ENCODE results near the gene ISL1. TPM values are rescaled to one million over a fixed set of nuclear protein-coding genes. Genes with fewer than 3 reads are reported as not detected.
A peak's percentile ranks its signal among the peaks of the same experiment; 100 is the strongest.

Gene ISL1
- total RNA-seq (ENCODE audit: low replicate concordance), result not detected in 2 replicates

- H3K4me3 Mint-ChIP-seq, result peak within 1 kb of the TSS; percentile 79
- no peaks in the 10 kb centered on the region for H3K36me3 ChIP-seq
- no peak within 1 kb of the TSS for H3K27ac ChIP-seq
- H3K27me3 ChIP-seq, result peaks cover 99% of the 10 kb centered on the region
- H3K27me3 Mint-ChIP-seq (ENCODE audit: insufficient read depth, low read depth), result peaks cover 97% of the 10 kb centered on the region
- H4K20me1 ChIP-seq (ENCODE audit: low read depth), result peaks cover 90% of the 10 kb centered on the region
- DNase-seq (ENCODE audit: low spot score), result peak; percentile 97
- no peaks in the 10 kb centered on the region for H3K9me3 Mint-ChIP-seq
- H3K4me2 ChIP-seq, result peak within 1 kb of the TSS; percentile 96
- no peak within 1 kb of the TSS for H3K27ac Mint-ChIP-seq
- H3K4me1 ChIP-seq, result peaks cover 23% of the 10 kb centered on the region
- no peaks in the 10 kb centered on the region for H3K79me2 ChIP-seq (ENCODE audit: low read depth)
- peaks cover 47% of the 10 kb centered on the region for H3F3A ChIP-seq (ENCODE audit: low read depth)
- H3K4me3 ChIP-seq, result peak within 1 kb of the TSS; percentile 68
- peak within 1 kb of the TSS; percentile 90 for H2AFZ ChIP-seq (replicated peaks)
- no peaks in the 10 kb centered on the region for H3K36me3 Mint-ChIP-seq
- TF ChIP-seq EZH2 (IDR thresholded peaks at IDR 0.05) (peak; percentile 41), CTCF (IDR thresholded peaks at IDR 0.05) (no peak), EZH2phosphoT487 (IDR thresholded peaks at IDR 0.05) (no peak)
- H3K4me1 Mint-ChIP-seq, result peaks cover 23% of the 10 kb centered on the region
- H3K9me3 ChIP-seq (ENCODE audit: low read depth), result no peaks in the 10 kb centered on the region
- no peak within 1 kb of the TSS for H3K9ac ChIP-seq
Observed at GRCh38 chr5:51383131-51384121, at the start of gene ISL1. Gene ISL1, plus strand, starts transcription at chr5:51383448. Its CDS starts 224 bp downstream, at chr5:51383672.

GRCh38 chr5:51336878-51337277, 46.4 kb upstream of the ISL1 start:
- Mint-ChIP-seq H3K27ac (no peak overlapping the region), H3K9me3 (peaks cover 3% of the 10 kb centered on the region), H3K27me3 (ENCODE audit: insufficient read depth, low read depth) (peaks cover 5% of the 10 kb centered on the region), H3K4me1 (no peaks in the 10 kb centered on the region), H3K4me3 (no peak overlapping the region), H3K36me3 (no peaks in the 10 kb centered on the region)
- Histone ChIP-seq H3F3A (ENCODE audit: low read depth) (no peaks in the 10 kb centered on the region), H3K4me3 (no peak overlapping the region), H2AFZ (replicated peaks) (no peak overlapping the region), H3K36me3 (no peaks in the 10 kb centered on the region), H3K27me3 (no peaks in the 10 kb centered on the region), H3K9me3 (ENCODE audit: low read depth) (no peaks in the 10 kb centered on the region), H3K4me2 (no peak overlapping the region), H3K9ac (no peak overlapping the region), H3K4me1 (no peaks in the 10 kb centered on the region), H3K79me2 (ENCODE audit: low read depth) (no peaks in the 10 kb centered on the region), H3K27ac (no peak overlapping the region), H4K20me1 (ENCODE audit: low read depth) (no peaks in the 10 kb centered on the region)
- TF ChIP-seq EZH2phosphoT487 (IDR thresholded peaks at IDR 0.05) (no peak), CTCF (IDR thresholded peaks at IDR 0.05) (no peak)
- no peak for DNase-seq (ENCODE audit: low spot score)

GRCh38 chr5:51345106-51345505, 38.1 kb upstream of the ISL1 start:
- no peaks in the 10 kb centered on the region for H3K27me3 Mint-ChIP-seq (ENCODE audit: insufficient read depth, low read depth)
- TF ChIP-seq EZH2phosphoT487 (IDR thresholded peaks at IDR 0.05) (no peak), CTCF (IDR thresholded peaks at IDR 0.05) (no peak), EZH2 (IDR thresholded peaks at IDR 0.05) (no peak)
- no peaks in the 10 kb centered on the region for H3K9me3 ChIP-seq (ENCODE audit: low read depth)

More at GRCh38 chr5:51345106-51345505, 38.1 kb upstream of the ISL1 start:
- no peak for DNase-seq (ENCODE audit: low spot score)
- Mint-ChIP-seq H3K27ac (no peak overlapping the region), H3K4me1 (no peaks in the 10 kb centered on the region), H3K4me3 (no peak overlapping the region), H3K36me3 (no peaks in the 10 kb centered on the region), H3K9me3 (peaks cover 19% of the 10 kb centered on the region)
- Histone ChIP-seq H3K79me2 (ENCODE audit: low read depth) (no peaks in the 10 kb centered on the region), H4K20me1 (ENCODE audit: low read depth) (no peaks in the 10 kb centered on the region), H3F3A (ENCODE audit: low read depth) (no peaks in the 10 kb centered on the region), H3K4me2 (no peak overlapping the region), H3K36me3 (no peaks in the 10 kb centered on the region), H3K9ac (no peak overlapping the region), H3K4me3 (no peak overlapping the region), H3K4me1 (no peaks in the 10 kb centered on the region), H3K27me3 (no peaks in the 10 kb centered on the region), H2AFZ (replicated peaks) (no peak overlapping the region), H3K27ac (no peak overlapping the region)

Measured in neural progenitor cell (in vitro differentiated cells).